HG02943 (cell line): ENCODE measurements around the gene SSU72.
"Not testable (repeated sequence)": the region's sequence is repeated elsewhere in the genome, so short reads cannot be mapped to it uniquely, and the experiment has no call there.

ENCODE experiments used
- ATAC-seq: cut with Tn5 transposase; IDR thresholded peaks from one replicate; pipeline ENCODE4 v1.9.1; 2021; ENCODE audit warnings: mild to moderate bottlenecking, low read depth, moderate library complexity; ENCODE audit not compliant: unreplicated experiment

SSU72 gene

GRCh38 chr1:1597275-1597930 is 22.7 kb upstream of the SSU72 start:
- no peak for ATAC-seq

- ATAC-seq, result no peak
These were observed 22.0 kb upstream of the SSU72 start for GRCh38 chr1:1596493-1597274.

- not testable (repeated sequence) for ATAC-seq
These were observed 20.7 kb upstream of the SSU72 start for GRCh38 chr1:1595341-1595740.

- ATAC-seq, result no peak
These were observed 20.1 kb upstream of the SSU72 start for GRCh38 chr1:1594602-1595260.

GRCh38 chr1:1593834-1594601 is 19.4 kb upstream of the SSU72 start:
- ATAC-seq, result no peak

- ATAC-seq, result no peak
These were observed 16.8 kb upstream of the SSU72 start for GRCh38 chr1:1591452-1591851.

GRCh38 chr1:1583347-1584010 is 8.8 kb upstream of the SSU72 start:
- ATAC-seq, result no peak

GRCh38 chr1:1582585-1583346 is 8.1 kb upstream of the SSU72 start:
- no peak for ATAC-seq

GRCh38 chr1:1578371-1578940 is 3.8 kb upstream of the SSU72 start:
- no peak for ATAC-seq

- no peak for ATAC-seq
These were observed 2.8 kb upstream of the SSU72 start for GRCh38 chr1:1577367-1578011.

- peak; percentile 46 for ATAC-seq
These were observed 581 bp downstream of the SSU72 start for GRCh38 chr1:1573843-1574720.

GRCh38 chr1:1569341-1569740 is 5.3 kb downstream of the SSU72 start:
- ATAC-seq, result no peak

- ATAC-seq, result no peak
These were observed 6.8 kb downstream of the SSU72 start for GRCh38 chr1:1567891-1568291.

GRCh38 chr1:1567152-1567875 is 7.3 kb downstream of the SSU72 start:
- ATAC-seq, result no peak

- ATAC-seq, result no peak
These were observed 9.3 kb downstream of the SSU72 start for GRCh38 chr1:1565340-1565739.

GRCh38 chr1:1564268-1564667 is 10.4 kb downstream of the SSU72 start:
- no peak for ATAC-seq

- ATAC-seq, result no peak
These were observed 11.0 kb downstream of the SSU72 start for GRCh38 chr1:1563688-1564087.
